WTC11 (cell line): ENCODE results near the gene SHF. TPM values are rescaled to one million over a fixed set of nuclear protein-coding genes. Genes with fewer than 3 reads are reported as not detected.

Source experiments
- ATAC-seq: fragments of 200-7000 bp; cut with Tn5 transposase; 2 replicates; pipeline ENCODE4 v1.10.0; 2021; ENCODE audit warnings: mild to moderate bottlenecking, moderate library complexity
- CTCF ChIA-PET: fragments of 300-600 bp; sonication (Branson Sonifier 250); formaldehyde crosslinking; loops from one replicate; lab custom pipeline; 2021; ENCODE audit warnings: antibody characterized with exemption; lab: Charles Lee
- POLR2A ChIA-PET: fragments of 350-600 bp; sonication (Branson Sonifier 250); formaldehyde crosslinking; loops from one replicate; lab custom pipeline; 2021; ENCODE audit warnings: antibody characterized with exemption; lab: Charles Lee
- DNase-seq: peaks from one replicate; pipeline ENCODE4 v3.0.0; 2021; ENCODE audit warnings: low spot score
- H3K27ac Mint-ChIP-seq: 2 replicates; pipeline ENCODE4 v1.8.0; 2021; ENCODE audit warnings: mixed read lengths
- H3K27me3 Mint-ChIP-seq: 2 replicates; pipeline ENCODE4 v1.8.0; 2021; ENCODE audit warnings: low read depth, mild to moderate bottlenecking, moderate library complexity, mixed read lengths
- H3K36me3 Mint-ChIP-seq: 2 replicates; pipeline ENCODE4 v1.8.0; 2021; ENCODE audit warnings: mixed read lengths
- H3K4me1 Mint-ChIP-seq: 2 replicates; pipeline ENCODE4 v1.8.0; 2022; ENCODE audit warnings: mixed read lengths
- H3K4me3 Mint-ChIP-seq: 2 replicates; pipeline ENCODE4 v1.8.0; 2021; ENCODE audit warnings: mild to moderate bottlenecking, moderate library complexity, mixed read lengths
- H3K9me3 Mint-ChIP-seq: 2 replicates; pipeline ENCODE4 v1.8.0; 2021; ENCODE audit warnings: mixed read lengths
- ATF6 ChIP-seq: sonication (generic); formaldehyde crosslinking; IDR thresholded peaks from 2 replicates; pipeline ENCODE4 v1.8.1; 2023; ENCODE audit warnings: mild to moderate bottlenecking, missing genetic modification reagents
- GTF2I ChIP-seq: fragments of 250-450 bp; sonication (Bioruptor Pico); conservative IDR thresholded peaks from 2 replicates; pipeline ENCODE4 v1.4.0; 2021; ENCODE audit warnings: mild to moderate bottlenecking
- IRF2 ChIP-seq: sonication (generic); formaldehyde crosslinking; IDR thresholded peaks from 2 replicates; pipeline ENCODE4 v1.8.0; 2022; ENCODE audit warnings: low read depth, missing genetic modification reagents, borderline replicate concordance
- JUN ChIP-seq: sonication (generic); formaldehyde crosslinking; IDR thresholded peaks from 2 replicates; pipeline ENCODE4 v1.8.0; 2023; ENCODE audit warnings: mild to moderate bottlenecking, missing genetic modification reagents
- MYBL2 ChIP-seq: sonication (generic); formaldehyde crosslinking; IDR thresholded peaks from 2 replicates; pipeline ENCODE4 v1.8.1; 2023; ENCODE audit warnings: mild to moderate bottlenecking, moderate library complexity, missing genetic modification reagents
- NFATC4 ChIP-seq: fragments of 250-450 bp; sonication (Bioruptor Pico); IDR thresholded peaks from 2 replicates; pipeline ENCODE4 v1.9.0; 2021; ENCODE audit warnings: mild to moderate bottlenecking
- NR2C2 ChIP-seq: sonication (generic); formaldehyde crosslinking; IDR thresholded peaks from 2 replicates; pipeline ENCODE4 v1.8.0; 2022; ENCODE audit warnings: mild to moderate bottlenecking, missing genetic modification reagents
- RORB ChIP-seq: fragments of 250-450 bp; sonication (Bioruptor Pico); IDR thresholded peaks from 2 replicates; pipeline ENCODE4 v1.9.0; 2021; ENCODE audit warnings: mild to moderate bottlenecking
- SP1 ChIP-seq: sonication (generic); formaldehyde crosslinking; conservative IDR thresholded peaks from 2 replicates; pipeline ENCODE4 v1.8.1; 2022; ENCODE audit warnings: missing genetic modification reagents
- TP53 ChIP-seq: sonication (generic); formaldehyde crosslinking; IDR thresholded peaks from 2 replicates; pipeline ENCODE4 v1.8.1; 2023; ENCODE audit warnings: mild to moderate bottlenecking, missing genetic modification reagents
- ZBTB43 ChIP-seq: sonication (generic); formaldehyde crosslinking; IDR thresholded peaks from 2 replicates; pipeline ENCODE4 v1.8.1; 2023; ENCODE audit warnings: mild to moderate bottlenecking, missing genetic modification reagents
- ZNF219 ChIP-seq: sonication (generic); formaldehyde crosslinking; IDR thresholded peaks from 2 replicates; pipeline ENCODE4 v1.8.0; 2023; ENCODE audit warnings: missing genetic modification reagents, mild to moderate bottlenecking, borderline replicate concordance
- ZNF263 ChIP-seq: sonication (generic); formaldehyde crosslinking; IDR thresholded peaks from 2 replicates; pipeline ENCODE4 v1.8.1; 2022; ENCODE audit warnings: low read depth, mild to moderate bottlenecking, moderate library complexity, missing genetic modification reagents
- ZNF425 ChIP-seq: fragments of 250-450 bp; sonication (Bioruptor Pico); conservative IDR thresholded peaks from 2 replicates; pipeline ENCODE4 v1.9.0; 2021; ENCODE audit warnings: mild to moderate bottlenecking
- total RNA-seq: library from RNA; stranded (reverse); gene quantifications from 3 replicates; pipeline ENCODE4 v1.2.3, GENCODE V29; 2021
- TF ChIP-seq, protein P1 (sequence below): sonication (generic); formaldehyde crosslinking; conservative IDR thresholded peaks from 2 replicates; pipeline ENCODE4 v1.8.1; 2023; ENCODE audit warnings: mild to moderate bottlenecking, low read depth, missing genetic modification reagents, moderate library complexity
- TF ChIP-seq, protein P2 (sequence below): fragments of 250-450 bp; sonication (Bioruptor Pico); IDR thresholded peaks from 2 replicates; pipeline ENCODE4 v1.9.0; 2021; ENCODE audit warnings: mild to moderate bottlenecking
- TF ChIP-seq, protein P3 (sequence below): fragments of 250-450 bp; sonication (Bioruptor Pico); IDR thresholded peaks from 2 replicates; pipeline ENCODE4 v1.9.0; 2021; ENCODE audit warnings: moderate library complexity, mild to moderate bottlenecking, inconsistent platforms, borderline replicate concordance
- TF ChIP-seq, protein P4 (sequence below): sonication (generic); formaldehyde crosslinking; IDR thresholded peaks from 2 replicates; pipeline ENCODE4 v1.8.0; 2022; ENCODE audit warnings: mild to moderate bottlenecking, missing genetic modification reagents

SHF gene
- total RNA-seq, 1 experiment from 2014 or later, result 30.6 TPM

- no peaks in the 10 kb centered on the region for H3K9me3 Mint-ChIP-seq
- CTCF ChIA-PET, result interaction anchor here (0.7 to 1.9 kb wide), 7 partner anchors 10 to 299 kb away, joined by 3 to 7 read pairs (median 4); partner anchors contain the start of gene SHF
- H3K36me3 Mint-ChIP-seq, result no peaks in the 10 kb centered on the region
- H3K4me1 Mint-ChIP-seq, result 0 out of 2 replicates have a peak, but pooled peaks cover 5% of the 10 kb centered on the region
- ATAC-seq, result peak; percentile 22; the same call in 1 of the 2 replicates
- H3K4me3 Mint-ChIP-seq, result no peak overlapping the region
- H3K27ac Mint-ChIP-seq, result no peak overlapping the region
- TF ChIP-seq, protein P1, sequence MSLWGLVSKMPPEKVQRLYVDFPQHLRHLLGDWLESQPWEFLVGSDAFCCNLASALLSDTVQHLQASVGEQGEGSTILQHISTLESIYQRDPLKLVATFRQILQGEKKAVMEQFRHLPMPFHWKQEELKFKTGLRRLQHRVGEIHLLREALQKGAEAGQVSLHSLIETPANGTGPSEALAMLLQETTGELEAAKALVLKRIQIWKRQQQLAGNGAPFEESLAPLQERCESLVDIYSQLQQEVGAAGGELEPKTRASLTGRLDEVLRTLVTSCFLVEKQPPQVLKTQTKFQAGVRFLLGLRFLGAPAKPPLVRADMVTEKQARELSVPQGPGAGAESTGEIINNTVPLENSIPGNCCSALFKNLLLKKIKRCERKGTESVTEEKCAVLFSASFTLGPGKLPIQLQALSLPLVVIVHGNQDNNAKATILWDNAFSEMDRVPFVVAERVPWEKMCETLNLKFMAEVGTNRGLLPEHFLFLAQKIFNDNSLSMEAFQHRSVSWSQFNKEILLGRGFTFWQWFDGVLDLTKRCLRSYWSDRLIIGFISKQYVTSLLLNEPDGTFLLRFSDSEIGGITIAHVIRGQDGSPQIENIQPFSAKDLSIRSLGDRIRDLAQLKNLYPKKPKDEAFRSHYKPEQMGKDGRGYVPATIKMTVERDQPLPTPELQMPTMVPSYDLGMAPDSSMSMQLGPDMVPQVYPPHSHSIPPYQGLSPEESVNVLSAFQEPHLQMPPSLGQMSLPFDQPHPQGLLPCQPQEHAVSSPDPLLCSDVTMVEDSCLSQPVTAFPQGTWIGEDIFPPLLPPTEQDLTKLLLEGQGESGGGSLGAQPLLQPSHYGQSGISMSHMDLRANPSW, result no peak
- no peak for TF ChIP-seq ZNF425
- TF ChIP-seq GTF2I (CRISPR knock-in tag), result no peak
- TF ChIP-seq, protein P2, sequence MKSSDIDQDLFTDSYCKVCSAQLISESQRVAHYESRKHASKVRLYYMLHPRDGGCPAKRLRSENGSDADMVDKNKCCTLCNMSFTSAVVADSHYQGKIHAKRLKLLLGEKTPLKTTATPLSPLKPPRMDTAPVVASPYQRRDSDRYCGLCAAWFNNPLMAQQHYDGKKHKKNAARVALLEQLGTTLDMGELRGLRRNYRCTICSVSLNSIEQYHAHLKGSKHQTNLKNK (CRISPR knock-in tag), result no peak
- no peak for TF ChIP-seq RORB (CRISPR knock-in tag)
- no peak for TF ChIP-seq MYBL2 (CRISPR knock-in tag)
- TF ChIP-seq IRF2, result no peak
- TF ChIP-seq SP1 (CRISPR knock-in tag), result no peak
- no peak for TF ChIP-seq ZBTB43
- no peak for TF ChIP-seq JUN (CRISPR knock-in tag)
- TF ChIP-seq ATF6, result no peak
- no peak for TF ChIP-seq TP53 (CRISPR knock-in tag)
- TF ChIP-seq NFATC4 (CRISPR knock-in tag), result no peak
- no peak for TF ChIP-seq ZNF219
- TF ChIP-seq, protein P3, sequence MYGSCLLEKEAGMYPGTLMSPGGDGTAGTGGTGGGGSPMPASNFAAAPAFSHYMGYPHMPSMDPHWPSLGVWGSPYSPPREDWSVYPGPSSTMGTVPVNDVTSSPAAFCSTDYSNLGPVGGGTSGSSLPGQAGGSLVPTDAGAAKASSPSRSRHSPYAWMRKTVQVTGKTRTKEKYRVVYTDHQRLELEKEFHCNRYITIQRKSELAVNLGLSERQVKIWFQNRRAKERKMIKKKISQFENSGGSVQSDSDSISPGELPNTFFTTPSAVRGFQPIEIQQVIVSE, result no peak
- TF ChIP-seq, protein P4, sequence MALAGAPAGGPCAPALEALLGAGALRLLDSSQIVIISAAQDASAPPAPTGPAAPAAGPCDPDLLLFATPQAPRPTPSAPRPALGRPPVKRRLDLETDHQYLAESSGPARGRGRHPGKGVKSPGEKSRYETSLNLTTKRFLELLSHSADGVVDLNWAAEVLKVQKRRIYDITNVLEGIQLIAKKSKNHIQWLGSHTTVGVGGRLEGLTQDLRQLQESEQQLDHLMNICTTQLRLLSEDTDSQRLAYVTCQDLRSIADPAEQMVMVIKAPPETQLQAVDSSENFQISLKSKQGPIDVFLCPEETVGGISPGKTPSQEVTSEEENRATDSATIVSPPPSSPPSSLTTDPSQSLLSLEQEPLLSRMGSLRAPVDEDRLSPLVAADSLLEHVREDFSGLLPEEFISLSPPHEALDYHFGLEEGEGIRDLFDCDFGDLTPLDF (CRISPR knock-in tag), result no peak
- TF ChIP-seq ZNF263 (CRISPR knock-in tag), result no peak
- TF ChIP-seq NR2C2, result no peak
- TF ChIP-seq, all 79 proteins: peak for 0
- no peak for DNase-seq
- H3K27me3 Mint-ChIP-seq, result peaks cover 23% of the 10 kb centered on the region
- POLR2A ChIA-PET, result no interaction called here
These were observed 29.8 kb downstream of the SHF start for GRCh38 chr15:45157974-45158373.
